IMR-90 (cell line): ENCODE measurements around the gene RAB20.

Experiments
- BHLHE40 ChIP-seq: fragments of 150-350 bp; IDR thresholded peaks from 2 replicates; pipeline ENCODE4 v1.6.1; 2016; ENCODE audit warnings: mild to moderate bottlenecking, low read depth, low read length
- CEBPB ChIP-seq: IDR thresholded peaks from 2 replicates; pipeline ENCODE4 v1.6.1; 2012; ENCODE audit warnings: low read depth, low read length, improper control_type of control experiment
- CHD1 ChIP-seq: IDR thresholded peaks from 2 replicates; pipeline ENCODE4 v1.6.1; 2012; ENCODE audit warnings: low read depth, low read length, improper control_type of control experiment
- CTCF ChIP-seq: conservative IDR thresholded peaks from 2 replicates; pipeline ENCODE4 v1.5.1; 2012; ENCODE audit warnings: mild to moderate bottlenecking, low read depth, low read length, improper control_type of control experiment
- ELK1 ChIP-seq: fragments of 150-350 bp; IDR thresholded peaks from 2 replicates; pipeline ENCODE4 v1.6.1; 2016; ENCODE audit warnings: low read depth, mild to moderate bottlenecking, low read length, moderate library complexity, borderline replicate concordance
- MAFK ChIP-seq: IDR thresholded peaks from 2 replicates; pipeline ENCODE4 v1.6.1; 2012; ENCODE audit warnings: low read depth, low read length, improper control_type of control experiment
- MXI1 ChIP-seq: IDR thresholded peaks from 2 replicates; pipeline ENCODE4 v1.6.1; 2012; ENCODE audit warnings: low read depth, mild to moderate bottlenecking, low read length, moderate library complexity, borderline replicate concordance
- NFE2L2 ChIP-seq: fragments of 150-350 bp; IDR thresholded peaks from 2 replicates; pipeline ENCODE4 v1.6.1; 2016; ENCODE audit warnings: low read depth, mild to moderate bottlenecking, low read length
- POLR2A ChIP-seq: IDR thresholded peaks from 2 replicates; pipeline ENCODE4 v1.6.1; 2012; ENCODE audit warnings: mild to moderate bottlenecking, low read depth, low read length
- RAD21 ChIP-seq: IDR thresholded peaks from 2 replicates; pipeline ENCODE4 v1.6.1; 2012; ENCODE audit warnings: low read length, improper control_type of control experiment
- RCOR1 ChIP-seq: IDR thresholded peaks from 2 replicates; pipeline ENCODE4 v1.6.1; 2012; ENCODE audit warnings: mild to moderate bottlenecking, low read length, improper control_type of control experiment; ENCODE audit not compliant: insufficient replicate concordance
- RFX5 ChIP-seq: IDR thresholded peaks from 2 replicates; pipeline ENCODE4 v1.8.0; 2012; ENCODE audit warnings: low read depth, mild to moderate bottlenecking, low read length, moderate library complexity
- SMC3 ChIP-seq: fragments of 150-350 bp; IDR thresholded peaks from 2 replicates; pipeline ENCODE4 v1.6.1; 2016; ENCODE audit warnings: low read depth, mild to moderate bottlenecking, antibody characterized with exemption, low read length, moderate library complexity
- USF2 ChIP-seq: fragments of 150-350 bp; IDR thresholded peaks from 2 replicates; pipeline ENCODE4 v1.6.1; 2017; ENCODE audit warnings: mild to moderate bottlenecking, antibody characterized with exemption, low read length, low read depth

GRCh38 chr13:110522721-110523120 lies 38.8 kb downstream of the RAB20 start:
- TF ChIP-seq CTCF (no peak), RFX5 (no peak), CEBPB (no peak), POLR2A (no peak), SMC3 (no peak), RCOR1 (no peak), ELK1 (no peak), USF2 (no peak), NFE2L2 (no peak), CHD1 (no peak), BHLHE40 (no peak), RAD21 (no peak), MXI1 (no peak), MAFK (no peak)
